Measurements from ENCODE around the gene ZBTB17.

GRCh38 chr1:15900662-15901279 lies 75.1 kb downstream of the ZBTB17 start:
- TF ChIP-seq CTCF (IDR thresholded peaks at IDR 0.05; ENCODE audit: low read depth, low read length, poor library complexity, severe bottlenecking) = no peak
- TF ChIP-seq EZH2phosphoT487 (IDR thresholded peaks at IDR 0.05; ENCODE audit: borderline replicate concordance, low read length) = no peak

All from DOHH2 (cell line).